Sigmoid colon (tissue), 4 donors: ENCODE data around the gene MAGI2.

Experiments used
- EP300 ChIP-seq, 4 donors: sonication (generic); formaldehyde crosslinking; IDR thresholded peaks; one replicate each; pipeline ENCODE4 v1.6.1; 2017; ENCODE audit warnings: antibody characterized with exemption in 4 of 4
- POLR2A ChIP-seq, 2 donors: fragments of 450-650 bp; IDR thresholded peaks; one replicate each; pipeline ENCODE4 v1.6.1; 2016; ENCODE audit warnings: antibody characterized with exemption in 2 of 2, mild to moderate bottlenecking in 2 of 2, moderate library complexity in 2 of 2
- POLR2AphosphoS5 ChIP-seq, 4 donors: sonication (generic); formaldehyde crosslinking; IDR thresholded peaks; one replicate each; pipeline ENCODE4 v1.6.1; 2017; ENCODE audit warnings: antibody characterized with exemption in 4 of 4
- TF ChIP-seq, protein P1 (sequence below), 4 experiments: fragments of 450-650 bp in 3 of 4; fragments of 200-600 bp in 1 of 4; IDR thresholded peaks; one replicate each; pipeline ENCODE4 v1.5.1; 2016 to 2019; ENCODE audit warnings: antibody characterized with exemption in 4 of 4, mild to moderate bottlenecking in 3 of 4, moderate library complexity in 2 of 4

- TF ChIP-seq, protein P1, sequence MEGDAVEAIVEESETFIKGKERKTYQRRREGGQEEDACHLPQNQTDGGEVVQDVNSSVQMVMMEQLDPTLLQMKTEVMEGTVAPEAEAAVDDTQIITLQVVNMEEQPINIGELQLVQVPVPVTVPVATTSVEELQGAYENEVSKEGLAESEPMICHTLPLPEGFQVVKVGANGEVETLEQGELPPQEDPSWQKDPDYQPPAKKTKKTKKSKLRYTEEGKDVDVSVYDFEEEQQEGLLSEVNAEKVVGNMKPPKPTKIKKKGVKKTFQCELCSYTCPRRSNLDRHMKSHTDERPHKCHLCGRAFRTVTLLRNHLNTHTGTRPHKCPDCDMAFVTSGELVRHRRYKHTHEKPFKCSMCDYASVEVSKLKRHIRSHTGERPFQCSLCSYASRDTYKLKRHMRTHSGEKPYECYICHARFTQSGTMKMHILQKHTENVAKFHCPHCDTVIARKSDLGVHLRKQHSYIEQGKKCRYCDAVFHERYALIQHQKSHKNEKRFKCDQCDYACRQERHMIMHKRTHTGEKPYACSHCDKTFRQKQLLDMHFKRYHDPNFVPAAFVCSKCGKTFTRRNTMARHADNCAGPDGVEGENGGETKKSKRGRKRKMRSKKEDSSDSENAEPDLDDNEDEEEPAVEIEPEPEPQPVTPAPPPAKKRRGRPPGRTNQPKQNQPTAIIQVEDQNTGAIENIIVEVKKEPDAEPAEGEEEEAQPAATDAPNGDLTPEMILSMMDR (IDR thresholded peaks at IDR 0.05), result no peak
- TF ChIP-seq POLR2AphosphoS5 (IDR thresholded peaks at IDR 0.05) (no peak), EP300 (IDR thresholded peaks at IDR 0.05) (no peak), POLR2A (IDR thresholded peaks at IDR 0.05) (no peak)
These were observed 361.8 kb downstream of the MAGI2 start for GRCh38 chr7:79091661-79092060.
